GM21717 (cell line): ENCODE data around the gene FBXL19.

ENCODE experiments used
- ATAC-seq: cut with Tn5 transposase; IDR thresholded peaks from one replicate; pipeline ENCODE4 v1.9.1; 2021; ENCODE audit warnings: mild to moderate bottlenecking, moderate library complexity; ENCODE audit not compliant: unreplicated experiment

The FBXL19 gene

DNA sequence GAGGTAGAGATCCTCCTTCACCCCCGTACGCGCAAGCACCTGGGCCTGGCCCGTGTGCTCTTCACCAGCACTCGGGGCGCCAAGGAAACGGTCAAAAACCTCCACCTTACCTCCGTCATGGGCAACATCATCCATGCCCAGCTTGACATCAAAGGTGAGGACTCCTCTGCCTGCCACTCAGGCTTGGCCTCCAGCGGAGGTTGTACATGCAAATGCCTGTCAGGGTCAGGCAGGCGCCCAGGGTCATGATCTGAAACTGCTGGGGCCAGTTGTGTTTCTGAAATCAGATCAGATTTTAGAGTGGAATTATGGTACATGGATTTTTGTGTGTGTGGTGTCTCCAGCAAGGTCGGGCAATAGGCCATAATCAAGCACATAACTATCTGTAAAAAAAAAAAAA is 38.0 kb downstream of the FBXL19 start:
- no peak for ATAC-seq

DNA sequence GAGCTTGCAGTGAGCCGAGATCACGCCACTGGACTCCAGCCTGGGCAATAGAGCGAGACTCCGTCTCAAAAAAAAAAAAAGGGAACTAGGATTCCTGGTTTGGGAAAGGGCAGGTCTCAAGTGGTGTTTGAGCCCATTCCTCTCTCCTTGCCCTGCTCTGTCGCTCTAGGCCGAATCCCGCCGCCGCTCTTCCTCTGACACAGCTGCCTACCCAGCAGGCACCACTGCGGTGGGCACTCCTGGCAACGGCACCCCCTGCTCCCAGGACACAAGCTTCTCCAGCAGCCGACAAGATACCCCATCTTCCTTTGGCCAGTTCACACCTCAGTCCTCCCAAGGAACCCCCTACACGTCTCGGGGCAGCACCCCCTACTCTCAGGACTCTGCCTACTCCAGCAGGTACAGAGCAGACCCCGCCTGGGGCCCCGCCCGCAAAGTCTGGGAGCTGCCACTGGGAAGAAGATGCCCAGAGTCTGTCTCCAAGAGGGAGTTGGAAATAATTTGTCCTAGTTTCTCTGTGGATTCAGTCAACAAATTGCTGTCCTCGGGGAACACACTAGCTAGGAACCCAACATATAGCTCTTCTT is 40.6 kb downstream of the FBXL19 start:
- no peak for ATAC-seq

DNA sequence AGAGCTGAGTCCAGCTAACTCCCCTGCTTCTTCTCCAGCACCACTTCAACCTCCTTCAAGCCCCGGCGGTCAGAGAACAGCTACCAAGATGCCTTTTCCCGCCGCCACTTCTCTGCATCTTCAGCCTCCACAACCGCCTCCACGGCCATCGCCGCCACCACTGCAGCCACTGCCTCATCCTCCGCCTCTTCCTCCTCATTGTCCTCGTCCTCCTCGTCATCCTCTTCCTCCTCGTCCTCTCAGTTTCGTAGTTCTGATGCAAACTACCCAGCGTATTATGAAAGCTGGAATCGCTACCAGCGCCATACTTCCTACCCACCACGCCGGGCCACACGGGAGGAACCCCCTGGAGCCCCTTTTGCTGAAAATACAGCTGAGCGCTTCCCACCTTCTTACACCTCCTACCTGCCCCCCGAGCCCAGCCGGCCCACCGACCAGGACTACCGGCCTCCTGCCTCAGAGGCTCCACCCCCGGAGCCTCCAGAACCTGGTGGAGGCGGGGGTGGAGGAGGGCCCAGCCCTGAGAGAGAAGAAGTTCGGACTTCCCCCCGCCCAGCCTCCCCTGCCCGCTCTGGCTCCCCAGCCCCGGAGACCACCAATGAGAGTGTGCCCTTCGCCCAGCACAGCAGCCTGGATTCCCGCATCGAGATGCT is 41.3 kb downstream of the FBXL19 start:
- no peak for ATAC-seq

DNA sequence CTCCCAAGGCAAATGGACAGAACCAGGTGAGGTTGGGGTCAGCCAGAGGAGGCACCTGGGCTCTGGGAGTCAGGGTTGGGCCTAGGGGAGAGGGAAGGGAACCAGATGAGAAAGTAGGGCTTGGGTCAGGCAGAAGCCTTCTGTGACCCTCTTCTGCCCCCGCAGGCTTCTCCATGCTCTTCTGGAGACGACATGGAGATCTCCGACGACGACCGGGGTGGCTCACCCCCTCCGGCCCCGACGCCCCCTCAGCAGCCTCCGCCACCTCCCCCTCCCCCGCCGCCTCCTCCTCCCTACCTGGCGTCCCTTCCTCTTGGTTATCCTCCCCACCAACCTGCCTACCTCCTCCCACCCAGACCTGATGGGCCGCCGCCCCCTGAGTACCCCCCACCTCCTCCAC is 42.1 kb downstream of the FBXL19 start:
- ATAC-seq: no peak

- no peak for ATAC-seq
These were observed 42.8 kb downstream of the FBXL19 start for GRCh38 chr16:30966033-30966619.

- ATAC-seq: no peak
These were observed 44.4 kb downstream of the FBXL19 start for GRCh38 chr16:30967795-30968194.

- ATAC-seq: no peak
These were observed 46.0 kb downstream of the FBXL19 start for GRCh38 chr16:30969246-30969842.

DNA sequence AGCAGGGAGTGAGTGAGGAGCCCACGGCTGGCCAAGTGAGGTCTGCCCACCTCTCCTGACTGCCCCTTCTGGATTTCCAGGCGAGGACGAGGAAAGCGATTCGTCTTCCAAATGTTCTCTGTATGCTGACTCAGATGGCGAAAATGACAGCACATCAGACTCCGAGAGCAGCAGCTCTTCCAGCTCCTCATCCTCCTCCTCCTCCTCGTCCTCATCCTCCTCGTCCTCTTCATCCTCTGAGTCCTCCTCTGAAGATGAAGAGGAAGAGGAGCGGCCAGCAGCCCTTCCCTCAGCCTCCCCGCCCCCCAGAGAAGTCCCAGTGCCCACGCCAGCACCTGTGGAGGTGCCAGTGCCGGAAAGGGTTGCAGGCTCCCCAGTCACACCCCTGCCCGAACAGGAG is 47.9 kb downstream of the FBXL19 start:
- ATAC-seq: no peak

GRCh38 chr16:30972872-30973271 is 49.5 kb downstream of the FBXL19 start:
- no peak for ATAC-seq

GRCh38 chr16:30974348-30974747 is 51.0 kb downstream of the FBXL19 start:
- ATAC-seq: no peak

DNA sequence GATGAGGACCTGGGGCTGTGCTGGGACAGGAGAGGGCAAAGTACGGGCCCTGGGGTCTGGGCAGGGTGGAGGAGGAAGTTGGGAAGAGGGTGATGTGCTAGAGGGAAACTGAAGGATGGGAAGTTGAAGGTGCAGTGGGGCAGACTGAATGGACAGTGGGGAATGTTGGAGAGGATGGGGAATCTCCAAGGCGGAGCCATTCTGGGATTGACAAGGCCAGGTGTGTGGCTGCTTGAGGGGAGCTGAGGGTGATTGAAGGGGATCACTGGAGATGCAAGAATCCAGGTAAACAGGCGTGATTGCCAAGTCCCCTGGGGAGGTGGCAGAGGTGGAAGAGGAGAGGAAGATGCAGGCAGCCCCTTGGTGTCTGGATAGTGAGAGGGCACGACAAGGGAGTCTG is 53.1 kb downstream of the FBXL19 start:
- no peak for ATAC-seq

- no peak for ATAC-seq
These were observed 54.1 kb downstream of the FBXL19 start for GRCh38 chr16:30977502-30977901.

DNA sequence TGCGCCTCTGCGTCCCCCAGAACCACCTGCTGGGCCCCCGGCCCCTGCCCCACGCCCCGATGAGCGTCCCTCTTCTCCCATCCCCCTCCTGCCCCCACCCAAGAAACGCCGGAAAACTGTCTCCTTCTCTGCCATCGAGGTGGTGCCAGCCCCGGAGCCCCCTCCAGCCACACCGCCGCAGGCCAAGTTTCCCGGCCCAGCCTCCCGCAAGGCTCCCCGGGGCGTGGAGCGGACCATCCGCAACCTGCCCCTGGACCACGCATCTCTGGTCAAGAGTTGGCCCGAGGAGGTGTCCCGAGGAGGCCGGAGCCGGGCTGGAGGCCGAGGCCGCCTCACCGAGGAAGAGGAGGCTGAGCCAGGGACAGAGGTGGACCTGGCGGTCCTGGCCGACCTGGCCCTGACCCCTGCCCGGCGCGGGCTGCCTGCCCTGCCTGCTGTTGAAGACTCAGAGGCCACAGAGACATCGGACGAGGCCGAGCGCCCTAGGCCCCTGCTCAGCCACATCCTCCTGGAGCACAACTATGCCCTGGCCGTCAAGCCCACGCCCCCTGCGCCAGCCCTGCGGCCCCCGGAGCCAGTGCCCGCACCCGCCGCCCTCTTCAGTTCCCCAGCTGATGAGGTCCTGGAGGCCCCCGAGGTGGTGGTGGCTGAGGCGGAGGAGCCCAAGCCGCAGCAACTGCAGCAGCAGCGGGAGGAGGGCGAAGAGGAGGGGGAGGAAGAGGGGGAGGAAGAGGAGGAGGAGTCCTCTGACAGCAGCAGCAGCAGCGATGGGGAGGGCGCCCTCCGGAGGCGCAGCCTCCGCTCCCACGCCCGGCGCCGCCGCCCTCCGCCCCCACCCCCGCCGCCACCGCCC is 56.0 kb downstream of the FBXL19 start:
- ATAC-seq: no peak

DNA sequence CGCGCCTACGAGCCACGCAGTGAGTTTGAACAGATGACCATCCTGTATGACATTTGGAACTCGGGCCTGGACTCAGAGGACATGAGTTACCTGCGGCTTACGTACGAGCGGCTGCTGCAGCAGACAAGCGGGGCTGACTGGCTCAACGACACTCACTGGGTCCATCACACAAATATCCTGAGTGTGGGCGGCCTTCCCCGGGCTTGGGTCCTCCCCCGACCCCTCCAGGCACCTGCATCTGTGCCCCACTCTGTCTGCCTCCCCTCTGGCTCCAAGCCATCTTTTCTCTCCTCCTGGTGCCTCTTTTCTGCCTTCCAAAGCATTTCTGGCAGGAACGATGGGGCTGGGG is 56.6 kb downstream of the FBXL19 start:
- ATAC-seq: no peak

DNA sequence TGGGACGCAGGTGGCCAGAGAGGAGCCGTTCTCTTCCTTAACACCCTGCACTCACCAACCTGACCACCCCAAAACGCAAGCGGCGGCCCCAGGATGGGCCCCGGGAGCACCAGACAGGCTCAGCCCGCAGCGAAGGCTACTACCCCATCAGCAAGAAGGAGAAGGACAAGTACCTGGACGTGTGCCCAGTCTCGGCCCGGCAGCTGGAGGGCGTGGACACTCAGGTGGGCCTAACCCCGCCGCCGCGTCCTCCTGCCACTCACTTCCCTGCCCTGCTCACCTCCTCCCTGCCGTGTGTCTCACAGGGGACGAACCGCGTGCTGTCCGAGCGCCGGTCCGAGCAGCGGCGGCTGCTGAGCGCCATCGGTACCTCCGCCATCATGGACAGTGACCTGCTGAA is 57.1 kb downstream of the FBXL19 start:
- ATAC-seq: no peak

DNA sequence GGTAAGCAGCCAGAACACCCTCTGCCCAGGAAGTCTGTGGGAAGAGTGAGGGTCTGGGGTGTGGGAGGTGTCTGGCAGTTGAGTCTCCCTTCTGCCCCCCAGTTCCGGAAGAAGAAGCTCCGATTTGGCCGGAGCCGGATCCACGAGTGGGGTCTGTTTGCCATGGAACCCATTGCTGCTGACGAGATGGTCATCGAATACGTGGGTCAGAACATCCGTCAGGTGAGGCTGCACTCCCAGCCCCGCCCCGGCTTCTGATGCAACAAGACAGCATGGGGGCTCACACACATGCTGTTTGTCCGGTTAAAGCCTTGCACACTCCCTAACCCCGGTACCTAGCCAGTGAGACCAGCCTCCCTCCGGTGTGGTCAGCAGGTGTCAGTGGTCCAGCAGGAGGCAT is 57.6 kb downstream of the FBXL19 start:
- no peak for ATAC-seq

GRCh38 chr16:30982548-30983288 is 59.3 kb downstream of the FBXL19 start:
- no peak for ATAC-seq

DNA sequence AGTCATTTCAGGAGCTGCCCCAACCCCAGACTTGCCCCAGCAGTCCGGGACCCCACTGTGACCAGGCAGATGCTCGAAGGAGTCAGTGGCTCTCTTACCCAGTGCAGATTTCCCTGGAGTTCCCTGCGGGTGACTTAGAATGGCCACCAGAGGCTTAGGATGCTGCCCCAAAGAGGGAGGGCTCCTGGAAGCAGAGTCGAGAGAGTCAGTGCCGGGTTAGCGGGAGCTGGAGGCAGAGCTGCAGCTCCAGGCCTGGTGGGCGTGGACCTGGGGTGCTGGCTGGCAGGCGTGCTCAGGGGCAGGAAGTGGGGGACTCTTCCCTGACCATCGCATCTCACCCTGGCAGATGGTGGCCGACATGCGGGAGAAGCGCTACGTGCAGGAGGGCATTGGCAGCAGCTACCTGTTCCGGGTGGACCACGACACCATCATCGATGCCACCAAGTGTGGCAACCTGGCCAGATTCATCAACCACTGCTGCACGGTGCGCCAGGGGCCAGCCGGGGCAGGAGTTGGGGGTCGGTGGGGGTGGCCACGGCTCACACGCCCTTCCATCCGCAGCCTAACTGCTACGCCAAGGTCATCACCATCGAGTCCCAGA is 60.0 kb downstream of the FBXL19 start:
- ATAC-seq: no peak

DNA sequence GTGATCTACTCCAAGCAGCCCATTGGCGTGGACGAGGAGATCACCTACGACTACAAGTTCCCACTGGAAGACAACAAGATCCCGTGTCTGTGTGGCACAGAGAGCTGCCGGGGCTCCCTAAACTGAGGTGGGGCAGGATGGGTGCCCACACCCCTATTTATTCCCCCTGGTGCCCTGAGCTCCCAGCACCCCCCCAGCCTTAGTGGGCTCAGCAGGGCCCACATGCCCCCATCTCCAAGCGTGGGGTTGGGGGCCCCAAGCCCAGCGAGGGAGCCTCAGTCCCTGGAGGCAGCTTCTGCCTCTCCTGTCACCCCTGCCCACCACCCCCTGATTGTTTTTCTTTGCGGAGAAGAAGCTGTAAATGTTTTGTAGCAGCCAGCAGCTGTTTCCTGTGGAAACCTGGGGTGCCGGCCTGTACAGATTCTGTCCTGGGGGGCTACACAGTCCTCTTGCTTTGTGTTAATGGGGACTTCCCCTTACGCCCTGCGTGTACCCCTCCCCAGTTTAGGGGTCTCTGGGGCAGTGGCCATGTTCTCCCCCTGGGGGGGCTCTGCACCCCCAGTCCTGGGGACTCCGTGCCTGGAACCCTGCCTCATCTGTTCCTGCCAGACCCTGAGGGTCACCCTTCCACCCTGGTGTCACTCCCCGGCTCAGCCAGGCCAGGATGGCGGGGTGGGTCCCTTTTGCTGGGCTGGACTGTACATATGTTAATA is 60.7 kb downstream of the FBXL19 start:
- no peak for ATAC-seq
